ENCODE data around the gene LMF1.

The LMF1 gene

DNA sequence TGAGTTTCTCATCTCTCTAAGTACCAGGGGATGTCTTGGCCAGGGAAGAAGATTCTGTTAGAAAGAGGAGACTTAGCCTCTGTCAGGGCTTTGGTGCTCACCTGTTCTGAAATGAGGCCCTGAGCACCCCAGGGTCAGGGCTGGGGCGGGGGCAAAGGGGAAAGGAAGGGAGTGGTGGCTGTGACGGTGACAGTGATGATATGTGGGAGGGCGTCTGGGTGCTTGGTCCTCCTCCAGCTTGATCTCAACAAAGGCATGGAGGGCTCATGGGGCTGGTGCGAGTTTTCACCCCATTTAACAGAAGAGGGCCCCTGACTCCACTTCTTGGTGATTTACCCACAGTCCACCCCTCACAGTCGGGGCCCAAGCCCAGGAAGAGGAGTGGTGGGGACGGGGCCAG is 25.9 kb upstream of the LMF1 start:
- no peak overlapping the region for H3K4me3 ChIP-seq (ENCODE audit: low read depth, low read length)
- TF ChIP-seq, protein P1, sequence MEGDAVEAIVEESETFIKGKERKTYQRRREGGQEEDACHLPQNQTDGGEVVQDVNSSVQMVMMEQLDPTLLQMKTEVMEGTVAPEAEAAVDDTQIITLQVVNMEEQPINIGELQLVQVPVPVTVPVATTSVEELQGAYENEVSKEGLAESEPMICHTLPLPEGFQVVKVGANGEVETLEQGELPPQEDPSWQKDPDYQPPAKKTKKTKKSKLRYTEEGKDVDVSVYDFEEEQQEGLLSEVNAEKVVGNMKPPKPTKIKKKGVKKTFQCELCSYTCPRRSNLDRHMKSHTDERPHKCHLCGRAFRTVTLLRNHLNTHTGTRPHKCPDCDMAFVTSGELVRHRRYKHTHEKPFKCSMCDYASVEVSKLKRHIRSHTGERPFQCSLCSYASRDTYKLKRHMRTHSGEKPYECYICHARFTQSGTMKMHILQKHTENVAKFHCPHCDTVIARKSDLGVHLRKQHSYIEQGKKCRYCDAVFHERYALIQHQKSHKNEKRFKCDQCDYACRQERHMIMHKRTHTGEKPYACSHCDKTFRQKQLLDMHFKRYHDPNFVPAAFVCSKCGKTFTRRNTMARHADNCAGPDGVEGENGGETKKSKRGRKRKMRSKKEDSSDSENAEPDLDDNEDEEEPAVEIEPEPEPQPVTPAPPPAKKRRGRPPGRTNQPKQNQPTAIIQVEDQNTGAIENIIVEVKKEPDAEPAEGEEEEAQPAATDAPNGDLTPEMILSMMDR (IDR thresholded peaks at IDR 0.05; ENCODE audit: low read depth, low read length, missing control alignments), result no peak
- DNase-seq (ENCODE audit: low read depth), result no peak

DNA sequence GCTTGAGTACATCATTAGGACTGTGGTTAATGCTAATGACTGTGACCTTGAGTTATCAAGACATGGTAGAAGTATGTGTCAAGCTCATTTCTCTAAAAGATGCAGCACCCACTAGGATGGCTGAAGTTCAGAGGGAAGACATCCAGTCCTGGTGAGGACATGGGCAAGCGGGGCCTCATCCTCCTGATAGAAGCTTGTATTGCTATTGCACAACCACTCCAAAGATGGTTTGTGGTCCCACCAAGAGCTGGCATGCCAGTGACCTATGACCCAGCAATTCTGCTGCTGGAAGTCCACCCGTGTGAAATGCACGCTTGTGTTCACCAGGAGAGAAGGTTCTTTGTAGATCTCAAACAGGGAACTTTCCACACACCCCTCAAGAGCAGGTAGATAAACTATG is 25.0 kb upstream of the LMF1 start:
- TF ChIP-seq, protein P1 (IDR thresholded peaks at IDR 0.05; ENCODE audit: low read depth, low read length, missing control alignments), result no peak
- no peak overlapping the region for H3K4me3 ChIP-seq (ENCODE audit: low read depth, low read length)
- no peak for DNase-seq (ENCODE audit: low read depth)

DNA sequence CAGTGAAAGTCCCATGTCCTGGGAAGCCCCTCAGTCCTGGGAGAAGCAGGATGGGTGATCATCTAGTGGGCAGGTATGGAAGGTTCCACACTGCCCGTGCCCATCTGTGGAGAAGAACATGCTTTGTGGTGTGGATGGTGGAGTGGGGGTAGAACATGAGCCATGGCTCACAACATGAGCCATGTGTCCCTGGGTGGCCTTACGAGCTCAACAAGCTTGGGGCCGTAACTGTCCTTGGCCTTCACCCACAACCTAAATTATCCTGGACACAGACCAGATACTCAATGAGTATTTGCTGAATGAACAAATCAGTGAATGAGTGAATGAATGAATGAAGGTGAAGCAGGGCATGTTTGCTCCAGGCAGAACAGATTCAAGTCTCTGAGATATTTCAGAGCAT is 24.3 kb upstream of the LMF1 start:
- TF ChIP-seq, protein P1 (IDR thresholded peaks at IDR 0.05; ENCODE audit: low read depth, low read length, missing control alignments), result no peak
- H3K4me3 ChIP-seq (ENCODE audit: low read depth, low read length), result no peak overlapping the region
- no peak for DNase-seq (ENCODE audit: low read depth)

DNA sequence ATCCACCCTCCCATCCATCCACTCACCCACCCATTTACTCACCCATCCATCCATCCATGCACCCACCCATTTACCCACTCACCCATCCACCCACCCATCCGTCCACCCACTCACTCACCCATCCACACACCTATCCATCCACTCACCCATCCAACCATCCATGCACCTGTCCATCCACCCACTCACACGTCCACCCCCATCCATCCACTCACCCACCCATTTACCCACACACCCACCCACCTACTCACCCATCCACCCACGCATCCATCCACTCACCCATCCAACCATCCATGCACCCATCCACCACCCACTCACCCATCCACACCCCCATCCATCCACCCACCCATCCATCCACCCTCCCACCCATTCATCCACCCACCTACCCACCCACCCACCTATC is 22.9 kb upstream of the LMF1 start:
- TF ChIP-seq, protein P1 (IDR thresholded peaks at IDR 0.05; ENCODE audit: low read depth, low read length, missing control alignments), result no peak
- DNase-seq (ENCODE audit: low read depth), result no peak
- no peak overlapping the region for H3K4me3 ChIP-seq (ENCODE audit: low read depth, low read length)

DNA sequence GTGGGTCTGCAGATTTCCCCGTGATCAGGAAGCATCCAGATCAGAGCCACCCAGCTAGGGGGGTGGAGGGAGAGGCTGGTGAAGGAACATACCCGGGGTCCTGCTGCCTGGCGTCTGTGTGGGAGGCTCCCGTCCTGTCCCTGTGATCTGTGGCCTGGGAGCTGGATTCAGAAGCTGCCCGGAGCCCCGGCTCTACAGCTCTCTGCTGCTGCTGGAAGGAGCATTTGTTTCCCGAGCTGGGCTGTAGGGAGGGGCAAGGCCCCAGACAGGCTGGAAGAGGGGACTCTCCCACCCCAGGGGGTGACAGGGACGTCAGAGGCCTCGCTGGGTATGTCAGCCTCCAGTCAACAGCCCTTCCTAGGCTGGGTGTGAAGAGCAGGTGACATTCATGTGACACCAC is 21.0 kb upstream of the LMF1 start:
- no peak overlapping the region for H3K4me3 ChIP-seq (ENCODE audit: low read depth, low read length)
- TF ChIP-seq, protein P1 (IDR thresholded peaks at IDR 0.05; ENCODE audit: low read depth, low read length, missing control alignments), result no peak
- no peak for DNase-seq (ENCODE audit: low read depth)

DNA sequence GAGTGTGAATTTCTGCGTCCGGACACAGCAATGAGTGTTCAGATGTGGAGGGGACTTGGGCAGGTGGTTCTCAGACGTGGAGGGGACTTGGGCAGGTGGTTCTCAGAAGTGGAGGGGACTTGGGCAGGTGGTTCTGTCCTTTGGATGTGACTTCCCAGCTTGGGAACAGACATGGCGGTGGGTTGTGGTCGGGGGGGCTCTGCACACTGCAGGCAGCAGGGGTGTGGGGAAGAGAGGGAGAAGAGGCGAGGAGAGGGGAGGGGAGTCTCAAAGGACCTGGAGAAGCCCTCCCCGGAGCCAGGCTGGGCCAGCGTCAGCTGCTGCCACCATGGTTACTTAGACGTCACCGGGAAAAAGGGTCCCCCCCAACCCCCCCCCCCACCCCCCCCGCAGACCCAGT is 20.6 kb upstream of the LMF1 start:
- TF ChIP-seq, protein P1 (IDR thresholded peaks at IDR 0.05; ENCODE audit: low read depth, low read length, missing control alignments), result no peak
- DNase-seq (ENCODE audit: low read depth), result no peak
- H3K4me3 ChIP-seq (ENCODE audit: low read depth, low read length), result no peak overlapping the region

DNA sequence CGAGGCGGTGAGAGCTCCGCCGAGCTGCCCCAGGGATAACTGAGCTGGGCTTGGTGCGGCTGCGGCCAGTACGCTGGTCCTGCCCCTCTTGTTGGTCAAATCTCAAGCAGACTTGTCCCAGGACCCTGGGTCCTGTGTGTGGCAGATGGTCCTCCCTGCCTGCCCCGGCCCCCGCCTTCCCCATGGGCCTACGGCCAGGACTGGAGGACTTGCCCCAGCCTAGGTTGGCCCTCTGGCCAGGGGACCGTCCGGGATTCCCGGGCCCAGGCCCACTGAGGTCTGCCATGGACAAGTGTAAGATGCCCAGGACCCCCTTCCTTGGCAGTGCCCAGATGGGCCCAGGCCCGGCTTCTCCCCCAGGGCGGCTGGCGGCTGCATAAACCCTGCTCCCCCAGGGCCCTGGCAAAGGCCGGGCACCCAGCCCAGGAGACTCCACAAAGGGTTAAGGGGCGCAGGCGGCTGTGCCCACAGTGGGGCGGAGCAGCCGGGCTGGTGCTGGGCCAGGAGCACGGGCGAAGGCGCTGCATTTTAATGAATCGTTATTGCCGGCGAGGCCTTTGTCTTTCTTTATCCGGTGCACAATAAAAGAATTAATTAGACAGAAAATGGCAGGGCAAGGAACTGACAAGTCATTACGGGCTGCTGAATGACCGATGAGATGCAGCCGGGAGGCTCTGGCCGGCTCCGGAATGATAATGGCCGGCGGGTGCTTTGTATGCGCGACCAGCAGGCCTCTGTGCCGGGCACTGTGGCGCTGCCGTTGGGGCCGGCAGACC is 19.9 kb upstream of the LMF1 start:
- TF ChIP-seq, protein P1 (IDR thresholded peaks at IDR 0.05; ENCODE audit: low read depth, low read length, missing control alignments), result no peak
- no peak overlapping the region for H3K4me3 ChIP-seq (ENCODE audit: low read depth, low read length)
- no peak for DNase-seq (ENCODE audit: low read depth)

Measured in GM12864 (cell line).